ENCODE measurements around the gene GPR65. TPM values are rescaled to one million over a fixed set of nuclear protein-coding genes. Genes with fewer than 3 reads are reported as not detected.

The GPR65 gene
- total RNA-seq, 6 experiments from 2014 or later, result 1.0 to 2.7 (median 1.2) TPM

- TF ChIP-seq CTCF (IDR thresholded peaks at IDR 0.05), result no peak
- no peak for TF ChIP-seq POLR2A (IDR thresholded peaks at IDR 0.05)
- no peak for ATAC-seq
- no peak for DNase-seq
- Histone ChIP-seq H3K27me3 (no peaks in the 10 kb centered on the region), H3K9me3 (no peaks in the 10 kb centered on the region), H3K4me3 (no peak overlapping the region), H3K36me3 (peaks cover 0 to 3% (median 0%) of the 10 kb centered on the region in 4 donors), H3K4me1 (peaks cover 0 to 52% (median 13%) of the 10 kb centered on the region in 4 donors), H3K27ac (peak overlapping the region in 2 of 3 donors; percentile 2 to 62)
- WGBS (ENCODE audit: insufficient coverage, low coverage, low lambda C conversion rate, missing lambda C conversion rate), result 85% methylated on average over 1 of the region's 1 CpG
- intact Hi-C loops (cut with DNase I), result no loop called here
Measured at GRCh38 chr14:88040146-88040545, 35.2 kb downstream of the GPR65 start.

GRCh38 chr14:88043529-88044443, 38.9 kb downstream of the GPR65 start:
- intact Hi-C loops (cut with DNase I), result no loop called here
- no peaks in the 10 kb centered on the region for H3K9me3 ChIP-seq
- no peaks in the 10 kb centered on the region for H3K27me3 ChIP-seq
- TF ChIP-seq POLR2A (IDR thresholded peaks at IDR 0.05) (no peak), CTCF (IDR thresholded peaks at IDR 0.05) (no peak)
- H3K27ac ChIP-seq, result peak overlapping the region; percentile 58 to 97 (median 89)
- ATAC-seq (peak; percentile 57 to 87 (median 74)), DNase-seq (peak in 1 of 3 donors; percentile 74)
- H3K4me3 ChIP-seq, result peak overlapping the region in 2 of 3 donors; percentile 9 to 31
- H3K36me3 ChIP-seq, result no peaks in the 10 kb centered on the region
- WGBS (ENCODE audit: insufficient coverage, low coverage, low lambda C conversion rate, missing lambda C conversion rate), result 8% methylated on average over 4 of the region's 4 CpGs
- H3K4me1 ChIP-seq, result peaks cover 0 to 76% (median 26%) of the 10 kb centered on the region in 4 donors

GRCh38 chr14:88044444-88044758, 39.5 kb downstream of the GPR65 start:
- WGBS (ENCODE audit: insufficient coverage, low coverage, low lambda C conversion rate, missing lambda C conversion rate), result 6% methylated on average over 1 of the region's 1 CpG
- Histone ChIP-seq H3K9me3 (no peaks in the 10 kb centered on the region), H3K4me3 (peak overlapping the region in 1 of 3 donors; percentile 31), H3K27ac (peak overlapping the region; percentile 58 to 97 (median 89)), H3K27me3 (no peaks in the 10 kb centered on the region), H3K36me3 (no peaks in the 10 kb centered on the region), H3K4me1 (peaks cover 0 to 74% (median 26%) of the 10 kb centered on the region in 4 donors)
- TF ChIP-seq POLR2A (IDR thresholded peaks at IDR 0.05), result peak; percentile 35
- no peak for TF ChIP-seq CTCF (IDR thresholded peaks at IDR 0.05)
- DNase-seq (no peak), ATAC-seq (no peak)
- intact Hi-C loops (cut with DNase I), result no loop called here

GRCh38 chr14:88044776-88045446, 40.0 kb downstream of the GPR65 start:
- Histone ChIP-seq H3K4me3 (peak overlapping the region in 2 of 3 donors; percentile 17 to 31), H3K4me1 (peaks cover 0 to 69% (median 26%) of the 10 kb centered on the region in 4 donors), H3K9me3 (no peaks in the 10 kb centered on the region), H3K27ac (peak overlapping the region; percentile 58 to 97 (median 89)), H3K27me3 (no peaks in the 10 kb centered on the region), H3K36me3 (no peaks in the 10 kb centered on the region)
- DNase-seq (no peak), ATAC-seq (peak; percentile 64 to 83 (median 72))
- intact Hi-C loops (cut with DNase I), result no loop called here
- TF ChIP-seq POLR2A (IDR thresholded peaks at IDR 0.05) (no peak), CTCF (IDR thresholded peaks at IDR 0.05) (no peak)
- WGBS (ENCODE audit: insufficient coverage, low coverage, low lambda C conversion rate, missing lambda C conversion rate), result 19% methylated on average over 4 of the region's 4 CpGs
